Measurements from ENCODE around the gene ABCA1. TPM values are rescaled to one million over a fixed set of nuclear protein-coding genes. Genes with fewer than 3 reads are reported as not detected.

The ABCA1 gene
- total and polyA plus RNA-seq, 2 of the 4 experiments (the other 2 are of a cell fraction): 5.8 to 52.2 TPM

DNA sequence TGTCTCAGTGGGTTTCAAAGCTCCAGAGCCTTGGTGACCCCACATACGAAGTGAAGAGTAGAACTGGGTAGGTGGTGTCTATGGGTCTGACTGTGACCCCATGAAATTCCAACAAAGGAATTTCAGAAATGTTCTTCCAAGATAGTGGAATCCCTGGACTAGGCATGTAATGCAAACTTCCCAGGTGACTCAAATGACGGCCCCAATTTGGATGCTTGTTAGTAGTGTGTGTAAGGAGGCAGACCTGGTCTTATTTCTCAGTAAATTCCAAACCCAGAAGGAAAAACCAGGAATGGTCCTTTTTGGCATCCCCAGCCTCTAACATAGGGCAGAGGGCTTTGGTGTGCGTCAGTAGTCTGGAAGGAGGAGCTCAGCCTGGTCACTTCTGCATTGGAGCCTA, 43.6 kb upstream of the ABCA1 start:
- POLR2A ChIA-PET (ENCODE audit: unreplicated experiment): no interaction called here

More for the DNA sequence above, 43.6 kb upstream of the ABCA1 start:
- Histone ChIP-seq H3K4me1 (ENCODE audit: control insufficient read depth, insufficient read depth, low read length) (peaks cover 11% of the 10 kb centered on the region), H2BK20ac (ENCODE audit: low read depth, low read length) (no peak overlapping the region), H3K27ac (ENCODE audit: insufficient read depth, low read length) (no peak overlapping the region), H2AK9ac (replicated peaks; ENCODE audit: low read depth, low read length, poor library complexity) (no peak overlapping the region), H2BK120ac (ENCODE audit: low read depth, low read length) (peak overlapping the region; percentile 40; the same call in 1 of the 2 replicates), H3K4ac (ENCODE audit: low read depth, low read length) (peak overlapping the region; percentile 36; the same call in 1 of the 2 replicates), H3K9me3 (ENCODE audit: control insufficient read depth, insufficient read depth, low read length) (no peaks in the 10 kb centered on the region), H3K4me3 (ENCODE audit: insufficient read depth, low read depth, low read length) (no peak overlapping the region), H3K79me1 (ENCODE audit: low read depth in 1 of 2, low read length in 2 of 2) (no peaks in the 10 kb centered on the region), H3K56ac (ENCODE audit: extremely low read depth, insufficient read depth, low read length) (no peak overlapping the region), H3K9ac (ENCODE audit: low read depth, low read length) (no peak overlapping the region), H2BK5ac (ENCODE audit: low read depth, low read length, poor library complexity, severe bottlenecking) (no peak overlapping the region), H4K20me1 (ENCODE audit: insufficient read depth, low read length) (no peaks in the 10 kb centered on the region), H3K14ac (replicated peaks; ENCODE audit: low read depth, low read length) (0 out of 2 replicates have a peak overlapping the region, but pooled peaks have one; percentile 4), H3K27me3 (ENCODE audit: control insufficient read depth, insufficient read depth, low read length) (no peaks in the 10 kb centered on the region), H4K91ac (ENCODE audit: insufficient read depth, low read depth, low read length) (no peak overlapping the region), H4K5ac (ENCODE audit: low read depth, low read length) (no peak overlapping the region), H2BK15ac (ENCODE audit: low read depth, low read length) (no peak overlapping the region), H3K4me2 (ENCODE audit: low read depth, low read length) (no peak overlapping the region), H3K9me1 (ENCODE audit: insufficient read depth, low read length) (peaks cover 5% of the 10 kb centered on the region; the same call in 1 of the 2 replicates), H3K23ac (ENCODE audit: low read depth, low read length) (no peak overlapping the region), H2AFZ (replicated peaks; ENCODE audit: low read length, poor library complexity) (no peak overlapping the region), H3K18ac (ENCODE audit: low read depth, low read length) (no peak overlapping the region), H3K36me3 (ENCODE audit: control insufficient read depth, insufficient read depth, low read length) (no peaks in the 10 kb centered on the region), H2AK5ac (ENCODE audit: low read depth, low read length) (no peak overlapping the region), H4K8ac (ENCODE audit: low read depth in 2 of 2, low read length in 2 of 2) (no peak overlapping the region)
- in situ Hi-C loops (cut with MboI; ENCODE audit: low sequenced_read_pairs) (no loop called here), intact Hi-C loops (cut with micrococcal nuclease) (no loop called here), dilution Hi-C loops (cut with HindIII; ENCODE audit: low sequenced_read_pairs, unreplicated experiment) (no loop called here)
- ATAC-seq (ENCODE audit: low read depth) (no peak), DNase-seq (no peak)
- CTCF ChIA-PET: interaction anchor here (1.3 to 1.5 kb wide), 2 partner anchors 45 to 108 kb away, joined by 3 to 5 read pairs; no protein-coding TSS in a partner anchor
- no CpG with 5 or more reads among the region's 3 CpGs for WGBS, 2 experiments (ENCODE audit: extremely low coverage in 2 of 2, insufficient read length in 1 of 2)
- TF ChIP-seq RAD21 (IDR thresholded peaks at IDR 0.05; ENCODE audit: low read length) (no peak), ELK1 (IDR thresholded peaks at IDR 0.05; ENCODE audit: borderline replicate concordance, low read depth, low read length) (no peak), CHD1 (IDR thresholded peaks at IDR 0.05; ENCODE audit: low read depth, low read length) (no peak), POLR2A (IDR thresholded peaks at IDR 0.05; ENCODE audit: low read depth, low read length) (no peak), MXI1 (IDR thresholded peaks at IDR 0.05; ENCODE audit: borderline replicate concordance, low read depth, low read length) (no peak), MAFK (IDR thresholded peaks at IDR 0.05; ENCODE audit: low read depth, low read length) (no peak), RCOR1 (IDR thresholded peaks at IDR 0.05; ENCODE audit: insufficient replicate concordance, low read length) (no peak), CTCF (conservative IDR thresholded peaks at IDR 0.05; ENCODE audit: low read depth, low read length) (no peak), RFX5 (IDR thresholded peaks at IDR 0.05; ENCODE audit: low read depth, low read length) (no peak), SMC3 (IDR thresholded peaks at IDR 0.05; ENCODE audit: low read depth, low read length) (no peak), MAZ (IDR thresholded peaks at IDR 0.05; ENCODE audit: borderline replicate concordance, low read depth, low read length) (no peak), NFE2L2 (IDR thresholded peaks at IDR 0.05; ENCODE audit: low read depth, low read length) (no peak), BHLHE40 (IDR thresholded peaks at IDR 0.05; ENCODE audit: low read depth, low read length) (no peak), CEBPB (IDR thresholded peaks at IDR 0.05; ENCODE audit: low read depth, low read length) (no peak), USF2 (IDR thresholded peaks at IDR 0.05; ENCODE audit: low read depth, low read length) (no peak), FOS (IDR thresholded peaks at IDR 0.05; ENCODE audit: low read depth, low read length) (no peak)
- no TSS peak for BruUV-seq (replicated peaks)
